Neuron (in vitro differentiated cells): ENCODE measurements around the gene CEP170.

Source experiments
- H2AFZ ChIP-seq: one replicate; pipeline ENCODE4 v1.6.1; 2013; ENCODE audit warnings: low read depth, mild to moderate bottlenecking, inconsistent platforms, low read length, moderate library complexity
- H3K27me3 ChIP-seq: one replicate; pipeline ENCODE4 v1.6.1; 2013; ENCODE audit warnings: low read length; ENCODE audit not compliant: insufficient read depth
- H3K36me3 ChIP-seq: one replicate; pipeline ENCODE4 v1.6.1; 2013; ENCODE audit warnings: low read length; ENCODE audit not compliant: insufficient read depth
- H3K4me1 ChIP-seq: one replicate; pipeline ENCODE4 v1.6.1; 2013; ENCODE audit warnings: low read length; ENCODE audit not compliant: insufficient read depth
- H3K4me3 ChIP-seq: 2 replicates; pipeline ENCODE4 v1.5.1; 2013; ENCODE audit warnings: mild to moderate bottlenecking, low read length, moderate library complexity
- H3K9me3 ChIP-seq: one replicate; pipeline ENCODE4 v1.6.1; 2013; ENCODE audit warnings: low read length

CEP170 gene

DNA sequence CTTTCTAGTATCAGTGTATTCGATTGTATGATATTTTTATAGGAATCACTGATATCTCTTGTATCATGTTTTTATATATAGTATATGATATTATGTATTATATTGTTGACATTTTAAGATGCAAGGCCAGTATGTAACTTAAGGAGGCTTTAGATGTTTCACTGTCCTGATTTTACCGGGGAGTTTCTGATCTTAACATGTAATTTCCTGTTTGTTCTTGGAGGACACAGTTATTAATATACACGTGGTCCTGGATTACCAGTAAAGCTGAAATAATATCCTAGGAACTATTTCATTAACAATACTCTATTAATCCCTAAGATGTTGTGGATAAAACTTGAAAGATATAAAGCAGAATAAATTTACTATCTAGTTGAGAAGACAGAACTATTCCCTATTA, 20.2 kb upstream of the CEP170 start:
- Histone ChIP-seq H2AFZ (no peak overlapping the region), H3K36me3 (peaks cover 36% of the 10 kb centered on the region), H3K4me3 (no peak overlapping the region), H3K27me3 (no peaks in the 10 kb centered on the region), H3K9me3 (no peaks in the 10 kb centered on the region), H3K4me1 (no peaks in the 10 kb centered on the region)

DNA sequence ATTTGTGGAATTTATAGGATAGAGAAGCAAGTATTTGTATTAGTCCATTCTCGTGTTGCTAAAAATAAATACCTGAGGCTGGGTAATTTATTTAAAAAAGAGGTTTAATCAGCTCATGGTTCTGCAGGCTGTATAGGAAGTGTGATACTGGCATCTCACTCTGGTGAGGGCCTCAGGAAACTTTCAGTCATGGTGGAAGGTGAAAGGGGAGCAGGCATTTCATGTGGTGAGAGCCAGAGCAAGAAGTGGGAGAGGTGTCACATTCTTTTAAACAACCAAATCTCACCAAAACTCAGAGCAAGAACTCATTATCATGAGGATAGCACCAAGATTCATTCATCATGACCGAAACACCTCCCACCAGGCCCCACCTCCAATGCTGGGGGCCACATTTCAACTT, 18.9 kb upstream of the CEP170 start:
- Histone ChIP-seq H3K9me3 (no peaks in the 10 kb centered on the region), H2AFZ (no peak overlapping the region), H3K27me3 (no peaks in the 10 kb centered on the region), H3K4me1 (no peaks in the 10 kb centered on the region), H3K36me3 (peaks cover 33% of the 10 kb centered on the region), H3K4me3 (no peak overlapping the region)

- Histone ChIP-seq H2AFZ (no peak overlapping the region), H3K27me3 (no peaks in the 10 kb centered on the region), H3K4me1 (no peaks in the 10 kb centered on the region), H3K4me3 (no peak overlapping the region), H3K36me3 (peaks cover 33% of the 10 kb centered on the region), H3K9me3 (no peaks in the 10 kb centered on the region)
These were observed 18.4 kb upstream of the CEP170 start for GRCh38 chr1:243273506-243273905.

DNA sequence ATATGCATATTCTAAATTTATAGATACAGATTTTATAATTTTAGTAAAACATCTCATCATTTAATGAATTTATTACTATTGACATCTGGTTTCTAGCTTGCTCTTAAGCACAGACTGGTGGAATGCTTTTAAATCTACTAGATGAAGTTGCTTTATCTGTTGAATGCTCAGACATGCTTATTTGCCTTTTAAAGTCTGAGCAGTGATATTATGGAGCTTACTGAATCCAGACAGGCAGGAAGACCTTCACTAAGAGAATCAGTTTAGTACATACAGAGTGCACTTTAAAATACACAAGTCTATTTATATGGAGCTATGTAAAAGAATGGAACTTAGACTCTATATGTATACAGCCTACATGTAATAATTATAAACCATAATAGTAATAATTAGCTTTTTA, 17.3 kb upstream of the CEP170 start:
- Histone ChIP-seq H3K4me3 (no peak overlapping the region), H3K4me1 (no peaks in the 10 kb centered on the region), H3K27me3 (no peaks in the 10 kb centered on the region), H3K36me3 (peaks cover 33% of the 10 kb centered on the region), H3K9me3 (no peaks in the 10 kb centered on the region), H2AFZ (no peak overlapping the region)

- no peaks in the 10 kb centered on the region for H3K9me3 ChIP-seq
- H2AFZ ChIP-seq = no peak overlapping the region
- no peak overlapping the region for H3K4me3 ChIP-seq
- H3K36me3 ChIP-seq = peaks cover 30% of the 10 kb centered on the region
- no peaks in the 10 kb centered on the region for H3K4me1 ChIP-seq
- no peaks in the 10 kb centered on the region for H3K27me3 ChIP-seq
These were observed 16.9 kb upstream of the CEP170 start for GRCh38 chr1:243271996-243272395.

DNA sequence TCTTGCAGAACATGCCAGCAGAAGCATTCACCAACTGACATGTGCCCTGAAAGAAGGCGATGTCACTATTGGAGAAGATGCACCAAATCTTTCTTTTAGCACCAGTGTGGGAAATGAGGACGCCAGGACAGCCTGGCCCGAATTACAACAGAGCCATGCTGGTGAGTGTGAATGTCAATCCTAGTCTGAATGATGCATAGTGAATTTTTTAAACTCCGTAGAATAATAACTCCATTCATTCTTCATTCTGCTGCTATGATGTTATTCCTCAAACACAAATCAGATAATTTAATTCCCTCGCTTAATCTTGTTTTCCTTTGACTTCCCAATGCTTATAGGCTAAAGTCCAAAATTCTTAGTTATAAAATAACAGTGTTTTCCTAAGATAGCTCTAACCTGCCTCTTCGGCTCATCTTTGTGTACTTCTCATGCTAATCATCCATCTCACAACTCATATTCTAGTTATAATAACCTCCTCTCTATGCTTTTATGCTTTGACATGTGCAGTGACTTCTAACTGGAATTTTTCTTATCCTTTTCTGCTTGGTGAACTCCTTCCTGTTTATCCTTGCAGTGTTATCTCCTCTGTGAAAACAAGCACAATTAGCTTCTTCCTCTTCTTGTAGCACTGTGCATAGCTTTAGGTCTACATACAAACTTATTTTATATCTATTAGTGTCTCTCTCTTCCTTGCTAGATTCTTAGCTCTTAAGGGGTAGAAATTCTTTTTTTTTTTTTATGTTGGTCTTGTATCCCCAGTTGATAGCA, 15.2 kb upstream of the CEP170 start:
- Histone ChIP-seq H3K4me3 (no peak overlapping the region), H3K27me3 (no peaks in the 10 kb centered on the region), H3K36me3 (peaks cover 16% of the 10 kb centered on the region), H3K4me1 (no peaks in the 10 kb centered on the region), H2AFZ (no peak overlapping the region), H3K9me3 (no peaks in the 10 kb centered on the region)

- Histone ChIP-seq H3K4me1 (no peaks in the 10 kb centered on the region), H3K4me3 (no peak overlapping the region), H3K36me3 (peaks cover 10% of the 10 kb centered on the region)
These were observed 14.3 kb upstream of the CEP170 start for GRCh38 chr1:243269461-243269801.

DNA sequence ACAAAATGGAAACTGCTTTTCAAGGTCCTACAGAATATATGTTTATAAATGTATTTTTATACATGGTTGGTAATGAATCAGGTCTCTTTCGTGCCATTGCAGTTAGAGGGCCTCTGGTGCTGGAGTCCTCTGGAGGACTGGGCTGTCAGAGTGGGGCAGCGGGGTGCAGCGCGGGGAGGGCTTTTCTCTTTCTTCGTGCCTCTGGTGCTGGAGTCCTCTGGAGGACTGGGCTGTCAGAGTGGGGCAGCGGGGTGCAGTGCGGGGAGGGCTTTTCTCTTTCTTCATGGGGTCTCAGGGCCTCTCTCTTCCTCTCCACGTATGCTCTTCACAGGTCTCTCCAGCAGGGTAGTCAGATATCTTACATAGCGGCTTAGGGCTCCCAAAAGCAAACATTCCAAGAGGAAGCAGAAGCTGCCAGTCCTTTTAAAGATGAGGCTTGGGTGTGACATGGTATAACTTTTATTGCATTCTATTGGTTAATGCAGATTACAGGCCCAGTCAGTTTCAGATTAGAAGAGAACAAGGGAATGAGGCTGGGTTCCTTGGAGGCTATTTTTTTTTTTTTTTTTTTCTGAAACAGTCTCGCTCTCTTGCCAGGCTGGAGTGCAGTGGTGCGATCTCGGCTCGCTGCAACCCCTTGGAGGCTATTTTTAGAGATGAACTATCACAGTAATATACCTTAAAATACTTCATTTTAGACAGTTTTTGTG, 13.8 kb upstream of the CEP170 start:
- Histone ChIP-seq H3K36me3 (peaks cover 8% of the 10 kb centered on the region), H3K4me1 (no peaks in the 10 kb centered on the region), H3K27me3 (no peaks in the 10 kb centered on the region), H3K9me3 (no peaks in the 10 kb centered on the region), H3K4me3 (no peak overlapping the region), H2AFZ (no peak overlapping the region)

More at GRCh38 chr1:243269461-243269801, 14.3 kb upstream of the CEP170 start:
- Histone ChIP-seq H2AFZ (no peak overlapping the region), H3K27me3 (no peaks in the 10 kb centered on the region), H3K9me3 (no peaks in the 10 kb centered on the region)

DNA sequence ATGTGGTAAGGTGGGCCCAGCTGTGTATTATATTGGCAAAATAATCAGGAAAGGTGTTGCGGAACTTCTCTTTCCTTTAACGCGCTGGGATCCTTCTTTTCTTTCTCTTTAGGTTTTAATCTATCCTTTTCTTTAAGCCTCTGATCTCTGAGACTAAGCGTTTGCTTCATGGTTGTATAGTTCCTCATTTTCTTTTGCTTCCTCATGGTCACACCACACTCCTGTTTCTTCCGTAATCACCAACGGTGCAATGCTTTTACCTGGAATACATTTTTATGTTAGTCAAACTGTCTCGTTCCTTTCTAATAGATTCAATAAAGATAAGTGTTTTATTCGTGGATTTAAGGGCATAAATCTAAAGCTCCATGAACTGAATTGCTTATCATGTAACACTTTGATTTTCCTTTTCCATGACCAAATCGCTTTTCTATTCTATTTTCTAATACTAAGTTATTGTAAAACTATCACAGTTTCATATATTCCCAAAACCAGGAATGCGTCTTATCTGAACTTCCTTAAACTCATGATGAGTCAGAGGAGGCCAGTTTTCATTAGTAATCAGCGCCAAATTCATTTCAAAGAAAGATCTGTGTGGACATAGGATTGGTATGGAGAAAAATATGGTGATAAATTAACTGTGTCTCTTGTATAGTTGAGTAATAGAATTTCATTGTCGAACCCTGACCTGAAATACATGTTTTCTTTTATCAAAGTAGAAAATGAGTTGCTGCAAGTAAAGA, 13.0 kb upstream of the CEP170 start:
- Histone ChIP-seq H3K4me1 (no peaks in the 10 kb centered on the region), H3K27me3 (no peaks in the 10 kb centered on the region), H3K9me3 (no peaks in the 10 kb centered on the region), H3K36me3 (peaks cover 8% of the 10 kb centered on the region), H2AFZ (no peak overlapping the region), H3K4me3 (no peak overlapping the region)

- Histone ChIP-seq H2AFZ (no peak overlapping the region), H3K4me3 (no peak overlapping the region), H3K27me3 (no peaks in the 10 kb centered on the region), H3K4me1 (no peaks in the 10 kb centered on the region), H3K9me3 (no peaks in the 10 kb centered on the region), H3K36me3 (peaks cover 8% of the 10 kb centered on the region)
These were observed 12.4 kb upstream of the CEP170 start for GRCh38 chr1:243267471-243267880.

- no peak overlapping the region for H2AFZ ChIP-seq
- no peaks in the 10 kb centered on the region for H3K27me3 ChIP-seq
- peaks cover 2% of the 10 kb centered on the region for H3K36me3 ChIP-seq
- H3K9me3 ChIP-seq = no peaks in the 10 kb centered on the region
- no peaks in the 10 kb centered on the region for H3K4me1 ChIP-seq
- no peak overlapping the region for H3K4me3 ChIP-seq
These were observed 11.2 kb upstream of the CEP170 start for GRCh38 chr1:243266231-243266630.

GRCh38 chr1:243264717-243265116, 9.6 kb upstream of the CEP170 start:
- H3K9me3 ChIP-seq = no peaks in the 10 kb centered on the region
- no peaks in the 10 kb centered on the region for H3K4me1 ChIP-seq
- H3K4me3 ChIP-seq = no peak overlapping the region
- H2AFZ ChIP-seq = no peak overlapping the region
- no peaks in the 10 kb centered on the region for H3K27me3 ChIP-seq
- H3K36me3 ChIP-seq = no peaks in the 10 kb centered on the region

DNA sequence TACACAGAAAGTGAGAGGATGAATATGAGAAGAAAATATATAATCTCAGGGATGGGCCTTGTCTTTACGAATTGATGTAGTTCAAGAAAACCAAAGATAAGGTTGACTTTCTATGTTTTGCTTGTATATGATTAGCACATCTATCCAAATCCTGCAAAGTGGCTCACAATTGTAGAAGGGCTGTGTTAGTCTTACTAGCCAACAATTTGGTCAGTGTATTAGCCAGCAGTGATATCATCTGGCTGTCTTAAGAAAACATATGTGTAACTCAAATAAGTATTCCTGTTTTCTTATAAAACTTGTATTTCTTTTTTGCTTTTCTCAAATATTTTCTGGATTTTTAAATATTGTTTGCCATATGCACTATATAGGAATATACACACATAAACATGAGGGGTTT, 6.3 kb upstream of the CEP170 start:
- H3K4me3 ChIP-seq = no peak overlapping the region
- peaks cover 4% of the 10 kb centered on the region for H3K4me1 ChIP-seq
- H3K9me3 ChIP-seq = no peaks in the 10 kb centered on the region
- H3K36me3 ChIP-seq = no peaks in the 10 kb centered on the region
- H2AFZ ChIP-seq = no peak overlapping the region
- H3K27me3 ChIP-seq = no peaks in the 10 kb centered on the region
